Omental fat pad (tissue), 4 donors: ENCODE measurements around the gene SORCS1. TPM values are rescaled to one million over a fixed set of nuclear protein-coding genes. Genes with fewer than 3 reads are reported as not detected.

Experiments used
- ATAC-seq: fragments of 150-250 bp; one replicate; pipeline ENCODE4 v1.9.1; 2016; ENCODE audit warnings: mild to moderate bottlenecking, moderate library complexity; ENCODE audit not compliant: low FRiP score
- DNase-seq: peaks from one replicate; pipeline ENCODE4 v3.0.0-alpha.2; 2019; ENCODE audit warnings: low spot score
- CTCF ChIP-seq, 3 donors: fragments of 450-650 bp; IDR thresholded peaks; one replicate each; pipeline ENCODE4 v1.5.1; 2016 to 2017; ENCODE audit warnings: antibody characterized with exemption in 3 of 3, mild to moderate bottlenecking in 3 of 3, moderate library complexity in 2 of 3
- total RNA-seq, 4 donors: library from RNA; depleted of rRNA; stranded (reverse); fragments of >200 nt; gene quantifications; one replicate each; pipeline ENCODE4 v1.1.0, GENCODE V29; 2016

SORCS1 gene
- total RNA-seq, 4 donors from 2014 or later: 0.09 to 1.3 (median 0.37) TPM

- DNase-seq: no peak
- TF ChIP-seq CTCF (IDR thresholded peaks at IDR 0.05): no peak
- no peak for ATAC-seq
Observed at GRCh38 chr10:106706127-106706526, 458.4 kb downstream of the SORCS1 start.

GRCh38 chr10:106705681-106706100 lies 458.8 kb downstream of the SORCS1 start:
- ATAC-seq (no peak), DNase-seq (no peak)
- TF ChIP-seq CTCF (IDR thresholded peaks at IDR 0.05): no peak

- ATAC-seq: no peak
- DNase-seq: no peak
- no peak for TF ChIP-seq CTCF (IDR thresholded peaks at IDR 0.05)
Observed at GRCh38 chr10:106696239-106696638, 468.3 kb downstream of the SORCS1 start.

GRCh38 chr10:106694696-106695095 lies 469.8 kb downstream of the SORCS1 start:
- DNase-seq (no peak), ATAC-seq (no peak)
- no peak for TF ChIP-seq CTCF (IDR thresholded peaks at IDR 0.05)

GRCh38 chr10:106682175-106682574 lies 482.3 kb downstream of the SORCS1 start:
- no peak for TF ChIP-seq CTCF (IDR thresholded peaks at IDR 0.05)
- DNase-seq: no peak
- no peak for ATAC-seq

- no peak for TF ChIP-seq CTCF (IDR thresholded peaks at IDR 0.05)
- no peak for DNase-seq
- no peak for ATAC-seq
Observed at GRCh38 chr10:106680061-106680460, 484.4 kb downstream of the SORCS1 start.

- TF ChIP-seq CTCF (IDR thresholded peaks at IDR 0.05): no peak
- no peak for ATAC-seq
- no peak for DNase-seq
Observed at GRCh38 chr10:106679314-106679713, 485.2 kb downstream of the SORCS1 start.
